ENCODE measurements around the gene ACTL6A.

ACTL6A gene

GRCh38 chr3:179560791-179561190 is 1.9 kb upstream of the ACTL6A start:
- Histone ChIP-seq H3K4me2 (ENCODE audit: low read depth, low read length, poor library complexity, severe bottlenecking) (no peak overlapping the region), H3F3A (ENCODE audit: low read depth) (no peaks in the 10 kb centered on the region), H3K27me3 (ENCODE audit: insufficient read depth, low read length, poor library complexity, severe bottlenecking) (no peaks in the 10 kb centered on the region), H3K4me3 (ENCODE audit: low read length, poor library complexity, severe bottlenecking) (no peak overlapping the region), H3K79me2 (ENCODE audit: insufficient read depth, low read length) (peaks cover 27% of the 10 kb centered on the region), H3K9me2 (replicated peaks; ENCODE audit: low read depth, low read length) (no peaks in the 10 kb centered on the region), H2AFZ (ENCODE audit: low read length) (no peak overlapping the region), H3K9me3 (ENCODE audit: insufficient read depth, low read depth, low read length) (no peaks in the 10 kb centered on the region), H3K4me1 (ENCODE audit: insufficient read depth, low read length, poor library complexity, severe bottlenecking) (peaks cover 25% of the 10 kb centered on the region), H3K9ac (ENCODE audit: low read depth, low read length, poor library complexity, severe bottlenecking) (no peak overlapping the region), H4K20me1 (ENCODE audit: insufficient read depth, low read length, poor library complexity, severe bottlenecking) (peaks cover 23% of the 10 kb centered on the region), H3K36me3 (ENCODE audit: insufficient read depth, low read length) (no peaks in the 10 kb centered on the region)
- TF ChIP-seq EZH2phosphoT487 (IDR thresholded peaks at IDR 0.05; ENCODE audit: borderline replicate concordance) (no peak), CTCF (conservative IDR thresholded peaks at IDR 0.05; ENCODE audit: low read length) (no peak)

- Histone ChIP-seq H3K9me2 (replicated peaks; ENCODE audit: low read depth, low read length) (no peaks in the 10 kb centered on the region), H3K9me3 (ENCODE audit: insufficient read depth, low read depth, low read length) (no peaks in the 10 kb centered on the region), H3K4me2 (ENCODE audit: low read depth, low read length, poor library complexity, severe bottlenecking) (peak overlapping the region; percentile 90), H4K20me1 (ENCODE audit: insufficient read depth, low read length, poor library complexity, severe bottlenecking) (peaks cover 43% of the 10 kb centered on the region), H3K4me1 (ENCODE audit: insufficient read depth, low read length, poor library complexity, severe bottlenecking) (peaks cover 37% of the 10 kb centered on the region), H3K4me3 (ENCODE audit: low read length, poor library complexity, severe bottlenecking) (peak overlapping the region; percentile 83), H3K9ac (ENCODE audit: low read depth, low read length, poor library complexity, severe bottlenecking) (peak overlapping the region; percentile 82), H3K36me3 (ENCODE audit: insufficient read depth, low read length) (no peaks in the 10 kb centered on the region), H2AFZ (ENCODE audit: low read length) (peak overlapping the region; percentile 88), H3F3A (ENCODE audit: low read depth) (no peaks in the 10 kb centered on the region), H3K27me3 (ENCODE audit: insufficient read depth, low read length, poor library complexity, severe bottlenecking) (no peaks in the 10 kb centered on the region), H3K79me2 (ENCODE audit: insufficient read depth, low read length) (peaks cover 51% of the 10 kb centered on the region)
- TF ChIP-seq CTCF (conservative IDR thresholded peaks at IDR 0.05; ENCODE audit: low read length) (peak; percentile 38; the same call in 1 of the 2 replicates), EZH2phosphoT487 (IDR thresholded peaks at IDR 0.05; ENCODE audit: borderline replicate concordance) (no peak)
Observed at GRCh38 chr3:179563271-179563783, 601 bp downstream of the ACTL6A start.

GRCh38 chr3:179565496-179565895 is 2.8 kb downstream of the ACTL6A start:
- no peaks in the 10 kb centered on the region for H3K9me2 ChIP-seq (replicated peaks; ENCODE audit: low read depth, low read length)
- no peak for TF ChIP-seq EZH2phosphoT487 (IDR thresholded peaks at IDR 0.05; ENCODE audit: borderline replicate concordance)
- no peak for TF ChIP-seq CTCF (conservative IDR thresholded peaks at IDR 0.05; ENCODE audit: low read length)
- peak overlapping the region; percentile 49 for H3K4me3 ChIP-seq (ENCODE audit: low read length, poor library complexity, severe bottlenecking)
- H3K27me3 ChIP-seq (ENCODE audit: insufficient read depth, low read length, poor library complexity, severe bottlenecking): no peaks in the 10 kb centered on the region
- H3K79me2 ChIP-seq (ENCODE audit: insufficient read depth, low read length): peaks cover 68% of the 10 kb centered on the region
- peaks cover 40% of the 10 kb centered on the region for H3K4me1 ChIP-seq (ENCODE audit: insufficient read depth, low read length, poor library complexity, severe bottlenecking)
- H3K9me3 ChIP-seq (ENCODE audit: insufficient read depth, low read depth, low read length): no peaks in the 10 kb centered on the region
- peaks cover 55% of the 10 kb centered on the region for H4K20me1 ChIP-seq (ENCODE audit: insufficient read depth, low read length, poor library complexity, severe bottlenecking)
- H3K36me3 ChIP-seq (ENCODE audit: insufficient read depth, low read length): peaks cover 12% of the 10 kb centered on the region; the same call in 1 of the 2 replicates
- H2AFZ ChIP-seq (ENCODE audit: low read length): no peak overlapping the region
- no peaks in the 10 kb centered on the region for H3F3A ChIP-seq (ENCODE audit: low read depth)
- H3K4me2 ChIP-seq (ENCODE audit: low read depth, low read length, poor library complexity, severe bottlenecking): peak overlapping the region; percentile 67
- no peak overlapping the region for H3K9ac ChIP-seq (ENCODE audit: low read depth, low read length, poor library complexity, severe bottlenecking)

Measured in Loucy (cell line).